Transverse colon (tissue), 4 donors: Measurements from ENCODE around the gene B3GAT2. TPM values are rescaled to one million over a fixed set of nuclear protein-coding genes. Genes with fewer than 3 reads are reported as not detected.
A peak's percentile ranks its signal among the peaks of the same experiment; 100 is the strongest.

Experiments used
- DNase-seq: peaks from one replicate; pipeline ENCODE4 v3.0.0-alpha.2; 2019
- H3K27ac ChIP-seq, 4 donors: fragments of 200-600 bp; sonication (generic); 2 replicates each; pipeline ENCODE4 v1.5.1; 2016 to 2018; ENCODE audit warnings: inconsistent platforms in 4 of 4
- H3K27me3 ChIP-seq: fragments of 200-600 bp; sonication (generic); 2 replicates; pipeline ENCODE4 v1.5.1; 2017; ENCODE audit warnings: inconsistent platforms
- H3K36me3 ChIP-seq, 4 donors: fragments of 200-600 bp; sonication (generic); 2 replicates each; pipeline ENCODE4 v1.5.1; 2017 to 2019; ENCODE audit warnings: inconsistent platforms in 4 of 4
- H3K4me1 ChIP-seq, 4 donors: fragments of 200-600 bp; sonication (generic); 2 replicates each; pipeline ENCODE4 v1.5.1; 2017 to 2020; ENCODE audit warnings: inconsistent platforms in 4 of 4
- H3K4me3 ChIP-seq, 4 donors: fragments of 200-600 bp; sonication (generic); 1 replicate in 1 of 4; 2 replicates in 3 of 4; pipeline versions ENCODE4 v1.5.1 to v1.6.1; 2017 to 2019; ENCODE audit warnings: inconsistent platforms in 4 of 4
- H3K9me3 ChIP-seq, 2 donors: fragments of 200-600 bp; sonication (generic); 2 replicates each; pipeline ENCODE4 v1.5.1; 2017 to 2019; ENCODE audit warnings: inconsistent platforms in 2 of 2
- CTCF ChIP-seq, 5 experiments: fragments of 200-600 bp in 3 of 5; fragments of 450-650 bp in 2 of 5; sonication (generic) in 3 of 5; IDR thresholded peaks; 1 replicate in 2 of 5; 2 replicates in 3 of 5; pipeline ENCODE4 v1.5.1; 2016 to 2017; ENCODE audit warnings: antibody characterized with exemption in 5 of 5, inconsistent platforms in 3 of 5, mild to moderate bottlenecking in 2 of 5, moderate library complexity in 1 of 5
- EP300 ChIP-seq: sonication (generic); formaldehyde crosslinking; IDR thresholded peaks from one replicate; pipeline ENCODE4 v1.6.1; 2017; ENCODE audit warnings: antibody characterized with exemption, low read depth
- POLR2A ChIP-seq: fragments of 450-650 bp; IDR thresholded peaks from one replicate; pipeline ENCODE4 v1.6.1; 2016; ENCODE audit warnings: antibody characterized with exemption, mild to moderate bottlenecking, moderate library complexity
- POLR2AphosphoS5 ChIP-seq, 3 donors: sonication (generic); formaldehyde crosslinking; IDR thresholded peaks; one replicate each; pipeline ENCODE4 v1.6.1; 2016; ENCODE audit warnings: antibody characterized with exemption in 3 of 3
- WGBS, 2 donors: methylation state at CpG; one replicate each; pipeline ENCODE4 v1.1.5; 2018; ENCODE audit warnings: low coverage in 1 of 2; 5-methylcytosine and 5-hydroxymethylcytosine counted together
- in situ Hi-C, 4 donors: fragments of 200-750 bp; cut with MboI; loops; one replicate each; pipeline versions ENCODE4 v1.15.0 to v1.15.1; 2017; ENCODE audit warnings: low sequenced_read_pairs in 3 of 4, low pct_ligation_motif_present in 1 of 4, low pct_unique_long_range_greater_than_20kb in 1 of 4
- intact Hi-C: fragments of 100-400 bp; cut with DNase I; formaldehyde crosslinking; loops from one replicate; pipeline ENCODE4 v1.15.1; 2023; ENCODE audit warnings: low total_unique reads
- total RNA-seq, 4 donors: library from RNA; depleted of rRNA; stranded (reverse); fragments of >200 nt; gene quantifications; one replicate each; pipeline ENCODE4 v1.1.0, GENCODE V29; 2016

B3GAT2 gene
- total RNA-seq, 4 donors from 2014 or later: not detected

- Histone ChIP-seq H3K27ac (no peak overlapping the region), H3K27me3 (no peaks in the 10 kb centered on the region), H3K4me1 (peaks cover 0 to 2% (median 0%) of the 10 kb centered on the region in 4 donors), H3K9me3 (no peaks in the 10 kb centered on the region), H3K4me3 (no peak overlapping the region), H3K36me3 (no peaks in the 10 kb centered on the region)
- in situ Hi-C loops (loop anchor here (5.0 to 25.0 kb wide), 6 partner anchors 174 to 677 kb away; partner anchors contain the start of gene COL9A1 (in 2 of the 4)), intact Hi-C loops (no loop called here)
- TF ChIP-seq EP300: no peak
- no peak for TF ChIP-seq POLR2AphosphoS5 (IDR thresholded peaks at IDR 0.05)
- no peak for DNase-seq
- WGBS, 2 donors: 91 to 94% methylated on average over 7 of the region's 7 CpGs
These were observed 67.6 kb downstream of the B3GAT2 start for GRCh38 chr6:70889270-70889669.

- H3K4me1 ChIP-seq: peaks cover 0 to 3% (median 0%) of the 10 kb centered on the region in 4 donors
- H3K27ac ChIP-seq: no peak overlapping the region
- no peaks in the 10 kb centered on the region for H3K27me3 ChIP-seq
- 64 to 67% methylated on average over 1 to 2 of the region's 2 CpGs for WGBS, 2 donors
- in situ Hi-C loops: loop anchor here (5.0 to 25.0 kb wide), 6 partner anchors 172 to 674 kb away; partner anchors contain the start of gene COL9A1 (in 2 of the 4)
- H3K4me3 ChIP-seq: no peak overlapping the region
- no peak for TF ChIP-seq EP300
- TF ChIP-seq POLR2A: no peak
- no peak for TF ChIP-seq POLR2AphosphoS5 (IDR thresholded peaks at IDR 0.05)
- peak; percentile 13 for DNase-seq
- intact Hi-C loops: no loop called here
- no peaks in the 10 kb centered on the region for H3K9me3 ChIP-seq
- H3K36me3 ChIP-seq: no peaks in the 10 kb centered on the region
These were observed 70.2 kb downstream of the B3GAT2 start for GRCh38 chr6:70886661-70887060.

GRCh38 chr6:70886071-70886470 is 70.8 kb downstream of the B3GAT2 start:
- H3K36me3 ChIP-seq: no peaks in the 10 kb centered on the region
- in situ Hi-C loops: loop anchor here (5.0 to 25.0 kb wide), 6 partner anchors 171 to 674 kb away; partner anchors contain the start of gene COL9A1 (in 2 of the 4)
- no peak overlapping the region for H3K27ac ChIP-seq
- no peak for DNase-seq
- H3K27me3 ChIP-seq: no peaks in the 10 kb centered on the region
- H3K4me1 ChIP-seq: peaks cover 0 to 3% (median 0%) of the 10 kb centered on the region in 4 donors
- H3K9me3 ChIP-seq: no peaks in the 10 kb centered on the region
- 85% methylated on average over 2 of the region's 2 CpGs; no CpG with 5 or more reads in 1 of the 2 donors for WGBS, 2 donors
- intact Hi-C loops: no loop called here
- H3K4me3 ChIP-seq: no peak overlapping the region
- no peak for TF ChIP-seq CTCF (IDR thresholded peaks at IDR 0.05)
- no peak for TF ChIP-seq EP300
- TF ChIP-seq POLR2AphosphoS5 (IDR thresholded peaks at IDR 0.05): no peak
- TF ChIP-seq POLR2A: no peak

GRCh38 chr6:70884074-70884983 is 72.5 kb downstream of the B3GAT2 start:
- Histone ChIP-seq H3K27me3 (no peaks in the 10 kb centered on the region), H3K27ac (no peak overlapping the region), H3K9me3 (no peaks in the 10 kb centered on the region), H3K4me3 (no peak overlapping the region), H3K36me3 (no peaks in the 10 kb centered on the region), H3K4me1 (peaks cover 0 to 3% (median 0%) of the 10 kb centered on the region in 4 donors)
- intact Hi-C loops: loop anchor here (5.0 kb wide), 1 partner anchor 177 kb away; no protein-coding TSS in a partner anchor
- peak; percentile 52 for DNase-seq
- 39 to 48% methylated on average over 14 to 17 of the region's 17 CpGs for WGBS, 2 donors
- TF ChIP-seq POLR2A (no peak), POLR2AphosphoS5 (IDR thresholded peaks at IDR 0.05) (no peak), EP300 (no peak), CTCF (IDR thresholded peaks at IDR 0.05) (peak; percentile 86 to 96 (median 90))
- in situ Hi-C loops: loop anchor here (10.0 to 25.0 kb wide), 5 partner anchors 170 to 672 kb away; partner anchors contain the start of gene COL9A1 (in 2 of the 4)

- no peaks in the 10 kb centered on the region for H3K36me3 ChIP-seq
- H3K4me3 ChIP-seq: no peak overlapping the region
- no peak for TF ChIP-seq POLR2A
- no peak for TF ChIP-seq CTCF (IDR thresholded peaks at IDR 0.05)
- TF ChIP-seq POLR2AphosphoS5 (IDR thresholded peaks at IDR 0.05): no peak
- TF ChIP-seq EP300: no peak
- DNase-seq: no peak
- peaks cover 0 to 3% (median 0%) of the 10 kb centered on the region in 4 donors for H3K4me1 ChIP-seq
- H3K9me3 ChIP-seq: no peaks in the 10 kb centered on the region
- intact Hi-C loops: no loop called here
- WGBS, 2 donors: 86 to 96% methylated on average over 3 to 5 of the region's 5 CpGs
- H3K27me3 ChIP-seq: no peaks in the 10 kb centered on the region
- no peak overlapping the region for H3K27ac ChIP-seq
- in situ Hi-C loops: loop anchor here in 3 of 4 donors (25.0 kb wide), 3 partner anchors 342 to 667 kb away; partner anchors contain the start of gene COL9A1 (in 2 of the 3)
These were observed 77.4 kb downstream of the B3GAT2 start for GRCh38 chr6:70879496-70879895.
